B cell (primary cell): Measurements from ENCODE around the gene REEP5. TPM values are rescaled to one million over a fixed set of nuclear protein-coding genes. Genes with fewer than 3 reads are reported as not detected.
"Not testable (repeated sequence)": the region's sequence is repeated elsewhere in the genome, so short reads cannot be mapped to it uniquely, and the experiment has no call there.

Experiments
- ATAC-seq: fragments of 200-7000 bp; cut with Tn5 transposase; one replicate; pipeline ENCODE4 v1.10.0; 2021; ENCODE audit warnings: low read depth, mild to moderate bottlenecking, moderate number of reproducible peaks, moderate library complexity
- CTCF ChIA-PET: fragments of 350-600 bp; sonication (Branson Sonifier 250); formaldehyde crosslinking; loops from one replicate; lab custom pipeline; 2021; ENCODE audit warnings: antibody characterized with exemption, inconsistent platforms; lab: Charles Lee
- POLR2A ChIA-PET: fragments of 350-600 bp; sonication (Branson Sonifier 250); formaldehyde crosslinking; loops from one replicate; lab custom pipeline; 2021; ENCODE audit warnings: antibody characterized with exemption; lab: Charles Lee
- DNase-seq: peaks from one replicate; pipeline ENCODE4 v3.0.0; 2013
- H2AFZ ChIP-seq: 2 replicates; pipeline ENCODE4 v1.6.1; 2012; ENCODE audit warnings: mild to moderate bottlenecking, low read depth, low read length; ENCODE audit not compliant: insufficient read depth, poor library complexity, severe bottlenecking
- H3K27ac ChIP-seq, 2 donors: 1 replicate in 1 of 2; 2 replicates in 1 of 2; pipeline ENCODE4 v1.5.1; 2012 to 2013; ENCODE audit warnings: low read length in 2 of 2, mild to moderate bottlenecking in 2 of 2, moderate library complexity in 1 of 2
- H3K27me3 ChIP-seq, 4 experiments: fragments of 200-600 bp in 1 of 4; sonication (generic) in 1 of 4; replicated peaks in 1 of 4; 1 replicate in 2 of 4; 2 replicates in 2 of 4; pipeline versions ENCODE4 v1.6.1 to v1.7.0; 2013 to 2016; ENCODE audit warnings: low read length in 3 of 4, mild to moderate bottlenecking in 2 of 4, mixed read lengths in 1 of 4, moderate library complexity in 1 of 4; ENCODE audit not compliant: insufficient read depth in 4 of 4, control insufficient read depth in 3 of 4; ENCODE audit errors: control extremely low read depth in 1 of 4
- H3K36me3 ChIP-seq, 2 experiments: replicated peaks in 1 of 2; 1 replicate in 1 of 2; 2 replicates in 1 of 2; pipeline versions ENCODE4 v1.6.1 to v1.7.1; 2013; ENCODE audit warnings: low read length in 1 of 2; ENCODE audit not compliant: insufficient read depth in 2 of 2, control insufficient read depth in 1 of 2; ENCODE audit errors: control extremely low read depth in 1 of 2, extremely low read depth in 1 of 2
- H3K4me1 ChIP-seq, 2 donors: fragments of 200-600 bp in 1 of 2; sonication (generic) in 1 of 2; 1 replicate in 1 of 2; 2 replicates in 1 of 2; pipeline versions ENCODE4 v1.5.1 to v1.6.1; 2013 to 2017; ENCODE audit warnings: low read length in 2 of 2; ENCODE audit not compliant: control insufficient read depth in 2 of 2, insufficient read depth in 2 of 2
- H3K4me2 ChIP-seq: replicated peaks from 2 replicates; pipeline ENCODE3; 2012; ENCODE audit warnings: mild to moderate bottlenecking, low read depth, low read length; ENCODE audit not compliant: poor library complexity, severe bottlenecking
- H3K4me3 ChIP-seq, 5 experiments: fragments of 200-600 bp in 1 of 5; sonication (generic) in 1 of 5; 1 replicate in 3 of 5; 2 replicates in 2 of 5; pipeline versions ENCODE4 v1.5.1 to v1.7.0; 2011 to 2016; ENCODE audit warnings: low read length in 4 of 5, mild to moderate bottlenecking in 4 of 5, low read depth in 2 of 5, control low read depth in 1 of 5, moderate library complexity in 1 of 5; ENCODE audit not compliant: insufficient read depth in 1 of 5; ENCODE audit errors: control extremely low read depth in 1 of 5, extremely low read depth in 1 of 5
- H3K79me2 ChIP-seq: fragments of 200-600 bp; sonication (generic); one replicate; pipeline ENCODE4 v1.6.0; 2016; ENCODE audit warnings: low read length; ENCODE audit not compliant: control insufficient read depth, insufficient read depth
- H3K9ac ChIP-seq: fragments of 200-600 bp; sonication (generic); 2 replicates; pipeline ENCODE4 v1.6.1; 2017; ENCODE audit warnings: mild to moderate bottlenecking, low read length, moderate library complexity
- H3K9me3 ChIP-seq, 3 donors: one replicate each; pipeline versions ENCODE4 v1.6.1 to v1.7.1; 2013; ENCODE audit warnings: low read length in 2 of 3; ENCODE audit not compliant: control insufficient read depth in 2 of 3, insufficient read depth in 1 of 3; ENCODE audit errors: control extremely low read depth in 1 of 3
- H4K20me1 ChIP-seq: 2 replicates; pipeline ENCODE4 v1.6.0; 2012; ENCODE audit warnings: mild to moderate bottlenecking, low read length; ENCODE audit not compliant: insufficient read depth, control insufficient read depth, poor library complexity, severe bottlenecking
- H3K27ac Mint-ChIP-seq: one replicate; pipeline ENCODE4 v1.8.0; 2021; ENCODE audit warnings: mixed read lengths
- H3K27me3 Mint-ChIP-seq: one replicate; pipeline ENCODE4 v1.8.0; 2021; ENCODE audit warnings: mixed read lengths
- H3K4me1 Mint-ChIP-seq: one replicate; pipeline ENCODE4 v1.8.0; 2021; ENCODE audit warnings: mixed read lengths
- H3K4me3 Mint-ChIP-seq: one replicate; pipeline ENCODE4 v1.8.0; 2021; ENCODE audit warnings: mixed read lengths
- H3K9me3 Mint-ChIP-seq: one replicate; pipeline ENCODE4 v1.8.0; 2022; ENCODE audit warnings: mixed read lengths; ENCODE audit not compliant: insufficient read depth
- CTCF ChIP-seq: fragments of 200-600 bp; IDR thresholded peaks from one replicate; pipeline ENCODE4 v1.8.0; 2022; ENCODE audit warnings: antibody characterized with exemption, mild to moderate bottlenecking
- EZH2 ChIP-seq: IDR thresholded peaks from 2 replicates; pipeline ENCODE4 v1.6.1; 2012; ENCODE audit warnings: borderline replicate concordance, low read depth, mild to moderate bottlenecking, moderate library complexity, low read length; ENCODE audit not compliant: insufficient read depth, poor library complexity, severe bottlenecking
- WGBS: methylation state at CpG from one replicate; pipeline ENCODE4 v1.1.5; 2013; ENCODE audit warnings: missing lambda C conversion rate; ENCODE audit not compliant: insufficient coverage; 5-methylcytosine and 5-hydroxymethylcytosine counted together
- intact Hi-C: fragments of 100-400 bp; cut with micrococcal nuclease; formaldehyde crosslinking; loops from one replicate; pipeline ENCODE4 v1.10.0; 2022
- polyA plus RNA-seq: library from polyadenylated mRNA; depleted of rRNA; stranded (reverse); fragments of >200 nt; gene quantifications from 2 replicates; pipeline ENCODE4 v1.2.3, GENCODE V29; 2012
- total RNA-seq, 2 donors: library from RNA; stranded (reverse); fragments of 120-200 nt in 1 of 2; gene quantifications; 1 replicate in 1 of 2; 2 replicates in 1 of 2; pipeline versions ENCODE4 v1.2.3 to v1.2.4, GENCODE V29; 2013 to 2022

Gene REEP5
- total and polyA plus RNA-seq, 2 donors (not counting 1 experiment from before 2014, with no cell fraction given), result 39.2 to 55.9 TPM

- H3K4me3 Mint-ChIP-seq, result no peak overlapping the region
- TF ChIP-seq CTCF, result no peak
- TF ChIP-seq EZH2, result no peak
- Histone ChIP-seq H3K4me2 (no peak overlapping the region), H3K4me1 (peaks cover 6 to 8% of the 10 kb centered on the region in 2 donors), H3K36me3 (no peaks in the 10 kb centered on the region), H3K27ac (no peak overlapping the region), H3K9ac (no peak overlapping the region), H3K27me3 (no peaks in the 10 kb centered on the region), H3K79me2 (peaks cover 7% of the 10 kb centered on the region), H2AFZ (no peak overlapping the region), H3K4me3 (no peak overlapping the region), H3K9me3 (no peaks in the 10 kb centered on the region), H4K20me1 (no peaks in the 10 kb centered on the region)
- H3K9me3 Mint-ChIP-seq, result no peaks in the 10 kb centered on the region
- no peak overlapping the region for H3K27ac Mint-ChIP-seq
- ATAC-seq, result no peak
- H3K4me1 Mint-ChIP-seq, result peaks cover 20% of the 10 kb centered on the region
- 100% methylated on average over 2 of the region's 6 CpGs for WGBS
- intact Hi-C loops, result no loop called here
- H3K27me3 Mint-ChIP-seq, result no peaks in the 10 kb centered on the region
- POLR2A ChIA-PET, result no interaction called here
- no peak for DNase-seq
- CTCF ChIA-PET, result interaction anchor here (1.0 to 2.2 kb wide), 4 partner anchors 9 to 46 kb away, joined by 3 to 9 read pairs (median 4); partner anchors contain the start of genes DCP2 and REEP5
These were observed 45.6 kb upstream of the REEP5 start for GRCh38 chr5:112967520-112968083.

GRCh38 chr5:112965733-112966306 lies 43.8 kb upstream of the REEP5 start:
- WGBS, result 80% methylated on average over 4 of the region's 8 CpGs
- no peak overlapping the region for H3K4me2 ChIP-seq
- H2AFZ ChIP-seq, result no peak overlapping the region
- no peaks in the 10 kb centered on the region for H3K9me3 Mint-ChIP-seq
- ChIA-PET CTCF (interaction anchor here (0.7 to 6.0 kb wide), 5 partner anchors 10 to 208 kb away, joined by 3 to 65 read pairs (median 6); partner anchors contain the start of genes DCP2 and REEP5), POLR2A (interaction anchor here (0.6 to 1.1 kb wide), 2 partner anchors 28 to 35 kb away, joined by 3 to 5 read pairs; no protein-coding TSS in a partner anchor)
- no peaks in the 10 kb centered on the region for H3K27me3 Mint-ChIP-seq
- no peak overlapping the region for H3K9ac ChIP-seq
- H3K4me3 ChIP-seq, result no peak overlapping the region
- TF ChIP-seq CTCF (no peak), EZH2 (no peak)
- H3K79me2 ChIP-seq, result peaks cover 7% of the 10 kb centered on the region
- ATAC-seq, result no peak
- peaks cover 3 to 6% of the 10 kb centered on the region in 2 donors for H3K4me1 ChIP-seq
- intact Hi-C loops, result no loop called here
- H3K4me3 Mint-ChIP-seq, result no peak overlapping the region
- H3K27ac Mint-ChIP-seq, result no peak overlapping the region
- H3K27ac ChIP-seq, result no peak overlapping the region
- no peaks in the 10 kb centered on the region for H3K27me3 ChIP-seq
- H3K36me3 ChIP-seq, result no peaks in the 10 kb centered on the region
- no peaks in the 10 kb centered on the region for H3K9me3 ChIP-seq
- H4K20me1 ChIP-seq, result no peaks in the 10 kb centered on the region
- DNase-seq, result no peak
- H3K4me1 Mint-ChIP-seq, result peaks cover 16% of the 10 kb centered on the region

GRCh38 chr5:112963374-112963733 lies 41.3 kb upstream of the REEP5 start:
- POLR2A ChIA-PET, H3K4me1 ChIP-seq, H3K9ac ChIP-seq, H4K20me1 ChIP-seq, H3K4me3 Mint-ChIP-seq, DNase-seq, H3K27ac Mint-ChIP-seq, H3K9me3 Mint-ChIP-seq, H3K27me3 ChIP-seq, H3K79me2 ChIP-seq, H3K4me3 ChIP-seq, H3K4me2 ChIP-seq, H3K36me3 ChIP-seq, ATAC-seq, H2AFZ ChIP-seq, H3K27me3 Mint-ChIP-seq, H3K9me3 ChIP-seq, H3K27ac ChIP-seq: not testable (repeated sequence)
- CTCF ChIA-PET, result interaction anchor here (0.7 to 6.0 kb wide), 7 partner anchors 13 to 205 kb away, joined by 3 to 65 read pairs (median 9); partner anchors contain the start of genes DCP2, REEP5 and SRP19
- WGBS, result no CpG with 5 or more reads among the region's 3 CpGs
- intact Hi-C loops, result loop anchor here (5.0 kb wide), 2 partner anchors 56 to 116 kb away; no protein-coding TSS in a partner anchor
- H3K4me1 Mint-ChIP-seq, result peaks cover 16% of the 10 kb centered on the region
